Ascending aorta (tissue), 2 donors: ENCODE data around the gene ERCC2. TPM values are rescaled to one million over a fixed set of nuclear protein-coding genes. Genes with fewer than 3 reads are reported as not detected.

Experiments used
- DNase-seq, 2 donors: peaks; one replicate each; pipeline ENCODE4 v3.0.0-alpha.2; 2019; ENCODE audit warnings: low spot score in 2 of 2
- H3K27ac ChIP-seq, 2 donors: fragments of 200-600 bp; sonication (generic); one replicate each; pipeline ENCODE4 v1.5.1; 2016 to 2017; ENCODE audit warnings: mild to moderate bottlenecking in 1 of 2
- H3K27me3 ChIP-seq: fragments of 200-600 bp; sonication (generic); one replicate; pipeline ENCODE4 v1.5.1; 2017
- H3K36me3 ChIP-seq, 2 donors: fragments of 200-600 bp; sonication (generic); one replicate each; pipeline ENCODE4 v1.5.1; 2016
- H3K4me1 ChIP-seq, 2 donors: fragments of 200-600 bp; sonication (generic); one replicate each; pipeline ENCODE4 v1.5.1; 2016 to 2017; ENCODE audit warnings: mild to moderate bottlenecking in 1 of 2
- H3K4me3 ChIP-seq, 2 donors: fragments of 200-600 bp; sonication (generic); one replicate each; pipeline ENCODE4 v1.5.1; 2016 to 2017; ENCODE audit warnings: mild to moderate bottlenecking in 1 of 2
- H3K9me3 ChIP-seq, 2 donors: fragments of 200-600 bp; sonication (generic); one replicate each; pipeline ENCODE4 v1.5.1; 2016
- CTCF ChIP-seq, 3 experiments: fragments of 200-600 bp in 2 of 3; fragments of 450-650 bp in 1 of 3; sonication (generic) in 2 of 3; IDR thresholded peaks; one replicate each; pipeline ENCODE4 v1.5.1; 2016 to 2019; ENCODE audit warnings: antibody characterized with exemption in 3 of 3, mild to moderate bottlenecking in 1 of 3, moderate library complexity in 1 of 3
- intact Hi-C: fragments of 100-400 bp; cut with DNase I; formaldehyde crosslinking; loops from one replicate; pipeline ENCODE4 v1.15.1; 2023
- total RNA-seq: library from RNA; depleted of rRNA; stranded (reverse); fragments of >200 nt; gene quantifications from one replicate; pipeline ENCODE4 v1.1.0, GENCODE V29; 2016

The ERCC2 gene
- total RNA-seq, 1 donor from 2014 or later = 22.4 TPM

GRCh38 chr19:45307361-45307760, 63.0 kb downstream of the ERCC2 start:
- Histone ChIP-seq H3K9me3 (no peaks in the 10 kb centered on the region), H3K36me3 (peaks cover 0 to 4% of the 10 kb centered on the region in 2 donors), H3K4me3 (no peak overlapping the region), H3K4me1 (no peaks in the 10 kb centered on the region), H3K27me3 (no peaks in the 10 kb centered on the region), H3K27ac (no peak overlapping the region)
- intact Hi-C loops = no loop called here
- TF ChIP-seq CTCF (IDR thresholded peaks at IDR 0.05) = no peak
- no peak for DNase-seq

GRCh38 chr19:45306518-45307027, 63.8 kb downstream of the ERCC2 start:
- Histone ChIP-seq H3K27ac (no peak overlapping the region), H3K4me3 (no peak overlapping the region), H3K9me3 (no peaks in the 10 kb centered on the region), H3K27me3 (no peaks in the 10 kb centered on the region), H3K36me3 (peaks cover 0 to 10% of the 10 kb centered on the region in 2 donors), H3K4me1 (no peaks in the 10 kb centered on the region)
- DNase-seq = no peak
- no peak for TF ChIP-seq CTCF (IDR thresholded peaks at IDR 0.05)
- intact Hi-C loops = no loop called here

- no peak for TF ChIP-seq CTCF (IDR thresholded peaks at IDR 0.05)
- Histone ChIP-seq H3K27me3 (no peaks in the 10 kb centered on the region), H3K36me3 (peaks cover 0 to 10% of the 10 kb centered on the region in 2 donors), H3K4me1 (no peaks in the 10 kb centered on the region), H3K27ac (no peak overlapping the region), H3K4me3 (no peak overlapping the region), H3K9me3 (no peaks in the 10 kb centered on the region)
- intact Hi-C loops = no loop called here
- no peak for DNase-seq
Measured at GRCh38 chr19:45306040-45306439, 64.3 kb downstream of the ERCC2 start.

- H3K4me1 ChIP-seq = no peaks in the 10 kb centered on the region
- no peak for DNase-seq
- no peak overlapping the region for H3K27ac ChIP-seq
- no peak for TF ChIP-seq CTCF (IDR thresholded peaks at IDR 0.05)
- no peaks in the 10 kb centered on the region for H3K9me3 ChIP-seq
- no peak overlapping the region for H3K4me3 ChIP-seq
- H3K27me3 ChIP-seq = no peaks in the 10 kb centered on the region
- H3K36me3 ChIP-seq = peaks cover 0 to 10% of the 10 kb centered on the region in 2 donors
- intact Hi-C loops = no loop called here
Measured at GRCh38 chr19:45305421-45305820, 65.0 kb downstream of the ERCC2 start.

- Histone ChIP-seq H3K9me3 (no peaks in the 10 kb centered on the region), H3K27ac (no peak overlapping the region), H3K4me1 (no peaks in the 10 kb centered on the region), H3K4me3 (no peak overlapping the region), H3K27me3 (no peaks in the 10 kb centered on the region), H3K36me3 (peaks cover 0 to 10% of the 10 kb centered on the region in 2 donors)
- intact Hi-C loops = no loop called here
- no peak for TF ChIP-seq CTCF (IDR thresholded peaks at IDR 0.05)
- DNase-seq = no peak
Measured at GRCh38 chr19:45305007-45305406, 65.4 kb downstream of the ERCC2 start.
